LNCAP (cell line): ENCODE data around the gene SHISA9.

Source experiments
- CTCF ChIP-seq: fragments of 450-650 bp; IDR thresholded peaks from 2 replicates; pipeline ENCODE4 v1.5.1; 2017; ENCODE audit warnings: mild to moderate bottlenecking

Gene SHISA9

DNA sequence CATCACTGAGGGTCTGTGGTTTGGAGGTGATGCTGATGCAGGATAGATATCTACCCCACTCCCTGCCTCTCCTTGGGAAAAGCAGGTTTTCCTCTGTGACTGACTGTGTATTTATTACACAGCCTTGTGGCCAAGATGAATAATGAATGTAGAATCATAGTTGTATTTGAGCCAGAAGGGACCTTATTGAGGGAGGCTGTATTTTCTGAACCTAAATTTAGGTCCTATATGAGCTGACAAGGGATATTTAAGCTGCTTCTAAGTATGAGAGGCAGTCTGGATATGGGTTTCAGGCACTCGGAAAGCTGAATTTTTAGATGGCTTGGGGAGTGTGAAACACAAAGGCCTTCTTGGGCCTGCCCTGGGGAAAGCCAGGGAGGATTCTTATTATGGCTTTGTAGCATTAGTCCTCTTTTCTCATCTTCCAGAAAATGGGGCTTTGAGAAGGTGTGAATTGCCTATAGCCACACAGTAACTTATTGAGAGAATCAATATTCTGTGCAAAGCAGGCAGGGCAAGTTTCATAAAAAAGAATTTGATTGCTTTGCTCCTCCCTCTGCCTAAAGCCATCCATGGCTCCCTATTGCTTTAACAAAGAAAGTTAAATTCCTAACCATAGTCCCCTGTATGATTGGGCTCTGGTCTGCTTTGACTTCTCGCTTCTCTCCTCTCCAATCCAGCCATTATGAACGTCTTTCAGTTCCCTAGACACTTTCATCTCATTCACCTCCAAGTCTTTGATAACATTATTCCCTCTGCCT lies 144.8 kb downstream of the SHISA9 start:
- TF ChIP-seq CTCF: no peak

GRCh38 chr16:13047276-13047675 lies 145.9 kb downstream of the SHISA9 start:
- no peak for TF ChIP-seq CTCF

GRCh38 chr16:13049688-13050087 lies 148.3 kb downstream of the SHISA9 start:
- TF ChIP-seq CTCF: no peak

DNA sequence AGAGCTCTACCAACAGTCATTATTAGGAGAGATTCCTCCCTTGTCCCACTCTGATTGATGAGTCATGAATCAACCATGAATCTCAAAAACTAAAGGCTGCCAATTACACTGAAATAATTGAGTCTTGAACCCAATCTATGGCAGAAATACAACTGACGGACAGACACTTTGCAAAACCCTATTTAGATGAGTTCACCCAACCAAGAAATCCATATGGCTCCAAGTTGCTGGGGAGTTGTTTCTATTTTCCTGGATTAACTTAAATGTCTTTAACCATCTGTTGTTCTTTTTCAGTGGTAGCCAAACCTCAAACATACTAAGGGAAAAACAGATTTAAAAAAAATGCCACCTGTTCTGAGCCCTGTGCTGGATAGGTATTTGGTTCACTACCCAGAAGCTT lies 151.0 kb downstream of the SHISA9 start:
- no peak for TF ChIP-seq CTCF

- no peak for TF ChIP-seq CTCF
These were observed 154.1 kb downstream of the SHISA9 start for GRCh38 chr16:13055480-13055879.

DNA sequence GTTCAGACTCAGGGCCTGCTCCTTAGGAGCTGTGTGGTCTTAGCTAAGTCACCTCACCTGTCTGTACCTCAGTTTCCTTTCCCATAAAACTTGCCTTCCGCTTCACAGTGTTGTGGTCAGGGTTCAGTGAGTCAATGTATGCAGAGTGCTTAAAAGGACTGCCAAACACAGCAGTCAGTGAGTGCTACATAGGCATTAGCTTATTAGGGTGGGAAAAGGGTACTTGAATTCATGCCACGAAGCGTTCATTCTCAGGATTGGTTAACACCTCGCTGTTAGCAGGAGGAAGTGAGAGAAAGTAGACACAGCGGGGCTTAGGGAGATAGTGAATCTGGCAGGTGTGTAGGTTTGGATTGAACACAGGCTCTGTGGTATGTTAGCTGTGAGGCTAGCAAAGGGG lies 155.2 kb downstream of the SHISA9 start:
- TF ChIP-seq CTCF: no peak

DNA sequence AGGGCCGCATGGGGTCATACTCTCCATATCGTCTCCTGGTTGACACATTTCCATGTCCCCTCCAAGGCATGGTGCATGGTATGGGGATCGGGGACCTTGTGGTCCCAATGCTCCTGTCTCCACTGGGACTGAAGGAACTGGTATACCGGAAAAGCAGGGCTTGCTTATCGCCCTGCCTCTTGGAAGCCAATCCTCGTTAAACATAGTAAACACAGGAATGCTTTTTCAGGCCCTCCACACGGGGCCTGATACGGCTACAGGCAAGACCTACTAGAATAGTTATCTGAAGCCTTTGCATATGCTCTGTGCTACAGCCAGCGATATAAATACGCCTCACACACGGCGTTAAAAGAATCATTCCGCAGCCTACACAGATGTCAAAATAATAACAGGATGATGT lies 159.5 kb downstream of the SHISA9 start:
- no peak for TF ChIP-seq CTCF

DNA sequence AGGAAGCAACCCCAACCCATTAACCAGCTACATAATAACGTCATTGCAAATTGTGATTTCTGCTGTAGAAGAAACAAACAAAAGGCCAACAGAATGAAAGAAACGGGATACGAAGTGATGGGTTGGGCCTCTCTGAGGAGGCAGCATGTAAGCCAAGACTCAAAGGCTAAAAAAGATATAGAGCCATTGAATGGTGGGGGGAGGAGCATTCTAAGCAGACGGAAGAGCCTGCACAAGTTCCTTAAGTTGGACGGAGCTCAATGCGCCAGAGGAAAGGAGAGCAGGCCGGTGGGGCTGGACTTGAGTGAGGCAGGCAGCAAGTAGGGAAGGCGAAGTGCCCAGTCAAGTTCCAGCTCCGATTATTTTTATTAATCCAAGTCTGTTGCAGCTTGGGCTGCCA lies 160.3 kb downstream of the SHISA9 start:
- TF ChIP-seq CTCF: no peak
